Retinal pigment epithelial cell (primary cell): ENCODE data around the gene RPL15.

Source experiments
- DNase-seq: peaks from one replicate; pipeline ENCODE4 v3.0.0-alpha.2; 2010; ENCODE audit warnings: low read depth
- H3K4me3 ChIP-seq: 2 replicates; pipeline ENCODE4 v1.5.1; 2011; ENCODE audit warnings: mild to moderate bottlenecking, low read length, control low read depth, moderate library complexity
- CTCF ChIP-seq: conservative IDR thresholded peaks from 2 replicates; pipeline ENCODE4 v1.5.1; 2011; ENCODE audit warnings: low read depth, low read length, control low read depth, inconsistent platforms

Gene RPL15

GRCh38 chr3:23944007-23944783 lies 27.3 kb downstream of the RPL15 start:
- peak overlapping the region; percentile 75 for H3K4me3 ChIP-seq
- no peak for DNase-seq
- TF ChIP-seq CTCF, result no peak

- TF ChIP-seq CTCF, result no peak
- peak; percentile 39 for DNase-seq
- H3K4me3 ChIP-seq, result peak within 1 kb of the TSS; percentile 75
These were observed 28.1 kb downstream of the RPL15 start, which contains the start of gene NR1D2 for GRCh38 chr3:23944861-23945662. TSS of gene NR1D2 (plus strand) at chr3:23945286. CDS start at chr3:23945579, 293 bp downstream.

- no peak for TF ChIP-seq CTCF
- H3K4me3 ChIP-seq, result peak overlapping the region; percentile 49
- no peak for DNase-seq
These were observed 28.7 kb downstream of the RPL15 start for GRCh38 chr3:23945663-23945912.

- peak overlapping the region; percentile 70 for H3K4me3 ChIP-seq
- no peak for TF ChIP-seq CTCF
- DNase-seq, result peak; percentile 72
These were observed 29.2 kb downstream of the RPL15 start for GRCh38 chr3:23945913-23946687.

- no peak overlapping the region for H3K4me3 ChIP-seq
- DNase-seq, result no peak
- no peak for TF ChIP-seq CTCF
These were observed 31.8 kb downstream of the RPL15 start for GRCh38 chr3:23948761-23949160.

GRCh38 chr3:23949784-23950183 lies 32.9 kb downstream of the RPL15 start:
- TF ChIP-seq CTCF, result no peak
- no peak for DNase-seq
- no peak overlapping the region for H3K4me3 ChIP-seq
